HepG2 (cell line): ENCODE results near the gene IGDCC3. TPM values are rescaled to one million over a fixed set of nuclear protein-coding genes. Genes with fewer than 3 reads are reported as not detected.
A peak's percentile ranks its signal among the peaks of the same experiment; 100 is the strongest.

Experiments
- CC2D1A ChIP-seq: sonication (generic); formaldehyde crosslinking; IDR thresholded peaks from 2 replicates; pipeline ENCODE4 v1.8.1; 2023; ENCODE audit warnings: mild to moderate bottlenecking, missing genetic modification reagents
- HCFC1 ChIP-seq: fragments of 150-350 bp; IDR thresholded peaks from 2 replicates; pipeline ENCODE4 v1.6.1; 2014; ENCODE audit warnings: low read depth, low read length
- HES4 ChIP-seq: sonication (generic); formaldehyde crosslinking; IDR thresholded peaks from 2 replicates; pipeline ENCODE4 v1.9.0; 2021; ENCODE audit warnings: mild to moderate bottlenecking, missing genetic modification reagents, borderline replicate concordance
- IRF1 ChIP-seq: sonication (generic); formaldehyde crosslinking; IDR thresholded peaks from 2 replicates; pipeline ENCODE4 v1.4.0; 2020; ENCODE audit warnings: low read depth, mild to moderate bottlenecking, missing genetic modification reagents
- JDP2 ChIP-seq: sonication (generic); formaldehyde crosslinking; IDR thresholded peaks from 2 replicates; pipeline ENCODE4 v1.8.1; 2022; ENCODE audit warnings: missing genetic modification reagents, borderline replicate concordance
- KDM5B ChIP-seq: sonication (generic); formaldehyde crosslinking; IDR thresholded peaks from 2 replicates; pipeline ENCODE4 v1.4.0; 2020; ENCODE audit warnings: missing genetic modification reagents, mild to moderate bottlenecking, borderline replicate concordance
- MED1 ChIP-seq: sonication (generic); formaldehyde crosslinking; IDR thresholded peaks from 2 replicates; pipeline ENCODE4 v1.4.0; 2020; ENCODE audit warnings: missing genetic modification reagents
- NCOA1 ChIP-seq: sonication (generic); formaldehyde crosslinking; IDR thresholded peaks from 2 replicates; pipeline ENCODE4 v1.9.0; 2021; ENCODE audit warnings: missing genetic modification reagents
- PLSCR1 ChIP-seq: sonication (generic); formaldehyde crosslinking; IDR thresholded peaks from 2 replicates; pipeline ENCODE4 v1.5.0; 2020; ENCODE audit warnings: missing genetic modification reagents, mild to moderate bottlenecking, borderline replicate concordance
- RFXANK ChIP-seq: IDR thresholded peaks from 2 replicates; pipeline ENCODE4 v1.6.1; 2016
- RFXAP ChIP-seq: sonication (generic); formaldehyde crosslinking; IDR thresholded peaks from 2 replicates; pipeline ENCODE4 v1.4.0; 2020; ENCODE audit warnings: missing genetic modification reagents, borderline replicate concordance
- SP4 ChIP-seq: sonication (generic); formaldehyde crosslinking; IDR thresholded peaks from 2 replicates; pipeline ENCODE4 v1.8.1; 2023; ENCODE audit warnings: mild to moderate bottlenecking, missing genetic modification reagents
- SP5 ChIP-seq: IDR thresholded peaks from 2 replicates; pipeline ENCODE4 v1.6.1; 2016; ENCODE audit warnings: low read depth, borderline replicate concordance
- SYNCRIP ChIP-seq: fragments of 200-400 bp; formaldehyde crosslinking; IDR thresholded peaks from 2 replicates; pipeline ENCODE4 v1.6.1; 2018; ENCODE audit warnings: mild to moderate bottlenecking, low read depth, low read length; ENCODE audit not compliant: insufficient read depth
- THRA ChIP-seq: sonication (generic); formaldehyde crosslinking; IDR thresholded peaks from 2 replicates; pipeline ENCODE4 v1.4.0; 2020; ENCODE audit warnings: missing genetic modification reagents, borderline replicate concordance
- XBP1 ChIP-seq: sonication (generic); formaldehyde crosslinking; IDR thresholded peaks from 2 replicates; pipeline ENCODE4 v1.5.0; 2020; ENCODE audit warnings: missing genetic modification reagents
- ZNF207 ChIP-seq: fragments of 450-650 bp; IDR thresholded peaks from 2 replicates; pipeline ENCODE4 v1.6.1; 2016; ENCODE audit warnings: antibody characterized with exemption, borderline replicate concordance
- ZNF256 ChIP-seq: sonication (generic); formaldehyde crosslinking; conservative IDR thresholded peaks from 2 replicates; pipeline ENCODE4 v1.4.0; 2020; ENCODE audit warnings: missing genetic modification reagents
- ZNF367 ChIP-seq: sonication (generic); formaldehyde crosslinking; IDR thresholded peaks from 2 replicates; pipeline ENCODE4 v1.4.0; 2020; ENCODE audit warnings: missing genetic modification reagents, borderline replicate concordance
- ZNF446 ChIP-seq: sonication (generic); formaldehyde crosslinking; IDR thresholded peaks from 2 replicates; pipeline ENCODE4 v1.5.0; 2020; ENCODE audit warnings: mild to moderate bottlenecking, missing genetic modification reagents
- ZNF547 ChIP-seq: sonication (generic); formaldehyde crosslinking; IDR thresholded peaks from 2 replicates; pipeline ENCODE4 v1.5.1; 2020; ENCODE audit warnings: mild to moderate bottlenecking, missing genetic modification reagents
- ZNF549 ChIP-seq: sonication (generic); formaldehyde crosslinking; IDR thresholded peaks from 2 replicates; pipeline ENCODE4 v1.5.0; 2020; ENCODE audit warnings: missing genetic modification reagents
- ZNF580 ChIP-seq: IDR thresholded peaks from 2 replicates; pipeline ENCODE4 v1.6.1; 2016; ENCODE audit warnings: low read depth, borderline replicate concordance
- ZNF782 ChIP-seq: sonication (generic); formaldehyde crosslinking; IDR thresholded peaks from 2 replicates; pipeline ENCODE4 v1.4.0; 2020; ENCODE audit warnings: missing genetic modification reagents, mild to moderate bottlenecking, borderline replicate concordance
- ZNF83 ChIP-seq: sonication (generic); formaldehyde crosslinking; IDR thresholded peaks from 2 replicates; pipeline ENCODE4 v1.4.0; 2020; ENCODE audit warnings: missing genetic modification reagents, mild to moderate bottlenecking, borderline replicate concordance
- ZSCAN30 ChIP-seq: sonication (generic); formaldehyde crosslinking; IDR thresholded peaks from 2 replicates; pipeline ENCODE4 v1.5.0; 2020; ENCODE audit warnings: mild to moderate bottlenecking, missing genetic modification reagents
- ZZZ3 ChIP-seq: sonication (generic); formaldehyde crosslinking; IDR thresholded peaks from 2 replicates; pipeline ENCODE4 v1.4.0; 2020; ENCODE audit warnings: missing genetic modification reagents, mild to moderate bottlenecking, borderline replicate concordance
- polyA plus RNA-seq, 8 experiments: library from polyadenylated mRNA; depleted of rRNA in 3 of 8; stranded (reverse) in 7 of 8; unstranded in 1 of 8; fragments of >200 nt; fragmentation: Illumina TruSeq in 4 of 8; extraction: Trizol in 4 of 8; gene quantifications; 2 replicates each; pipeline versions ENCODE4 v1.2.1 to v1.2.3, GENCODE V29; 2011 to 2016; ENCODE audit warnings: low read depth in 4 of 8, missing spikeins in 1 of 8, mixed read lengths in 1 of 8; ENCODE audit not compliant: insufficient read depth in 1 of 8
- total RNA-seq, 5 experiments: library from RNA; depleted of rRNA; stranded (reverse); fragments of >200 nt; fragmentation: Illumina TruSeq; extraction: Trizol; gene quantifications; 2 replicates each; pipeline ENCODE4 v1.2.3, GENCODE V29; 2016; ENCODE audit warnings: low read depth in 1 of 5

The IGDCC3 gene
- total and polyA plus RNA-seq, 2 of the 13 experiments (the other 11 are each of a cell fraction or from before 2014, with no cell fraction given), result 30.1 to 51.8 TPM

- TF ChIP-seq ZSCAN30 (CRISPR knock-in tag), result no peak
- no peak for TF ChIP-seq RFXANK (CRISPR knock-in tag)
- TF ChIP-seq ZNF207, result no peak
- no peak for TF ChIP-seq ZNF549 (CRISPR knock-in tag)
- no peak for TF ChIP-seq ZNF782 (CRISPR knock-in tag)
- no peak for TF ChIP-seq PLSCR1
- 0 out of 2 replicates have a peak, but pooled peaks have one; percentile 74 for TF ChIP-seq ZNF446 (CRISPR knock-in tag)
- TF ChIP-seq ZNF367 (CRISPR knock-in tag), result no peak
- no peak for TF ChIP-seq ZNF256
- no peak; the same call in 1 of the 2 replicates for TF ChIP-seq RFXAP (CRISPR knock-in tag)
- no peak for TF ChIP-seq IRF1
- no peak for TF ChIP-seq ZNF83
- TF ChIP-seq ZZZ3 (CRISPR knock-in tag), result no peak
- TF ChIP-seq HES4 (CRISPR knock-in tag), result peak; percentile 36; the same call in 1 of the 2 replicates
- TF ChIP-seq XBP1, result no peak
- TF ChIP-seq NCOA1 (CRISPR knock-in tag), result 0 out of 2 replicates have a peak, but pooled peaks have one; percentile 54
- TF ChIP-seq ZNF580, result no peak
- TF ChIP-seq THRA, result no peak
- TF ChIP-seq KDM5B, result peak; percentile 51; the same call in 1 of the 2 replicates
- 0 out of 2 replicates have a peak, but pooled peaks have one; percentile 46 for TF ChIP-seq ZNF547 (CRISPR knock-in tag)
- no peak for TF ChIP-seq MED1
- 0 out of 2 replicates have a peak, but pooled peaks have one; percentile 21 for TF ChIP-seq SP5
- TF ChIP-seq SYNCRIP, result no peak
- no peak for TF ChIP-seq CC2D1A (CRISPR knock-in tag)
- TF ChIP-seq JDP2 (CRISPR knock-in tag), result no peak
- TF ChIP-seq SP4 (CRISPR knock-in tag), result no peak
- no peak for TF ChIP-seq HCFC1
Measured at GRCh38 chr15:65377105-65377975, 462 bp downstream of the IGDCC3 start (continued).
